HCT116 (cell line): ENCODE results near the gene KDM7A. TPM values are rescaled to one million over a fixed set of nuclear protein-coding genes. Genes with fewer than 3 reads are reported as not detected.

Source experiments
- ATAC-seq: fragments of 200-7000 bp; cut with Tn5 transposase; 2 replicates; pipeline ENCODE4 v1.9.1; 2020; ENCODE audit warnings: mild to moderate bottlenecking, moderate library complexity
- BruUV-seq: library from RNA; stranded (reverse); fragments of 400-500 nt; replicated peaks from 2 replicates; lab custom pipeline; 2021; lab: Mats Ljungman, UMichigan
- CTCF ChIA-PET: fragments of 300-600 bp; sonication (Branson Sonifier 250); formaldehyde crosslinking; loops from one replicate; lab custom pipeline; 2021; ENCODE audit warnings: antibody characterized with exemption; lab: Charles Lee
- POLR2A ChIA-PET: fragments of 300-600, 350-600 bp; sonication (Branson Sonifier 250); formaldehyde crosslinking; loops from one replicate; lab custom pipeline; 2021; ENCODE audit warnings: antibody characterized with exemption; lab: Charles Lee
- RAD21 ChIA-PET, 2 experiments: fragments of 300-600 bp; sonication (Branson Sonifier 250); formaldehyde crosslinking; loops; one replicate each; lab custom pipeline; 2023; ENCODE audit warnings: low total read pairs in 2 of 2; ENCODE audit not compliant: uncharacterized antibody in 2 of 2, unreplicated experiment in 2 of 2, low non-redundant PET in 1 of 2; lab: Charles Lee
- DNase-seq: peaks from one replicate; pipeline ENCODE4 v3.0.0-alpha.2; 2010; ENCODE audit warnings: low read depth, low spot score
- H2AFZ ChIP-seq: fragments of 200-600 bp; shearing (Covaris generic), sonication (generic); 2 replicates; pipeline ENCODE4 v1.6.1; 2017; ENCODE audit warnings: low read depth, mixed run types, mixed read lengths, antibody characterized with exemption, low read length; ENCODE audit not compliant: poor library complexity, severe bottlenecking
- H3K27ac ChIP-seq: 2 replicates; pipeline ENCODE4 v1.5.1; 2012; ENCODE audit warnings: low read depth, low read length
- H3K27me3 ChIP-seq: fragments of 200-600 bp; sonication (generic); 2 replicates; pipeline ENCODE4 v1.6.1; 2016; ENCODE audit warnings: mixed run types, low read length, mixed read lengths; ENCODE audit not compliant: insufficient read depth
- H3K36me3 ChIP-seq, 2 experiments: fragments of 200-500 bp in 1 of 2; fragments of 200-600 bp in 1 of 2; sonication (Bioruptor generic) in 1 of 2; sonication (generic) in 1 of 2; 2 replicates each; pipeline versions ENCODE4 v1.5.1 to v1.6.1; 2014 to 2016; ENCODE audit warnings: low read length in 2 of 2, inconsistent platforms in 1 of 2, mixed read lengths in 1 of 2, mixed run types in 1 of 2; ENCODE audit not compliant: insufficient read depth in 2 of 2, control insufficient read depth in 1 of 2
- H3K4me1 ChIP-seq, 2 experiments: fragments of 200-600 bp in 1 of 2; sonication (generic) in 1 of 2; 2 replicates each; pipeline versions ENCODE4 v1.5.1 to v1.6.1; 2012 to 2017; ENCODE audit warnings: low read length in 2 of 2, inconsistent platforms in 1 of 2, mild to moderate bottlenecking in 1 of 2, mixed read lengths in 1 of 2, mixed run types in 1 of 2, moderate library complexity in 1 of 2; ENCODE audit not compliant: insufficient read depth in 2 of 2, control insufficient read depth in 1 of 2
- H3K4me2 ChIP-seq: fragments of 200-600 bp; sonication (generic); 2 replicates; pipeline ENCODE4 v1.6.1; 2017; ENCODE audit warnings: mixed run types, low read length, mixed read lengths
- H3K4me3 ChIP-seq, 2 experiments: fragments of 200-600 bp in 1 of 2; sonication (generic) in 1 of 2; replicated peaks in 1 of 2; 2 replicates each; pipeline ENCODE4 v1.5.1; 2011 to 2016; ENCODE audit warnings: low read length in 2 of 2, control low read depth in 1 of 2, low read depth in 1 of 2, mild to moderate bottlenecking in 1 of 2, mixed read lengths in 1 of 2, mixed run types in 1 of 2
- H3K79me2 ChIP-seq: fragments of 200-600 bp; sonication (generic); 2 replicates; pipeline ENCODE4 v1.6.1; 2017; ENCODE audit warnings: mild to moderate bottlenecking, mixed run types, low read length, moderate library complexity, mixed read lengths; ENCODE audit not compliant: insufficient read depth
- H3K9ac ChIP-seq: fragments of 200-600 bp; sonication (generic); 2 replicates; pipeline ENCODE4 v1.6.1; 2016; ENCODE audit warnings: low read length, mixed read lengths
- H3K9me2 ChIP-seq: fragments of 200-600 bp; sonication (generic), shearing (Covaris generic); 2 replicates; pipeline ENCODE4 v1.6.1; 2017; ENCODE audit warnings: mixed run types, mild to moderate bottlenecking, moderate library complexity; ENCODE audit not compliant: insufficient read depth
- H3K9me3 ChIP-seq, 2 experiments: fragments of 200-500 bp in 1 of 2; fragments of 200-600 bp in 1 of 2; sonication (Bioruptor generic) in 1 of 2; sonication (generic) in 1 of 2; 2 replicates each; pipeline ENCODE4 v1.6.1; 2014 to 2017; ENCODE audit warnings: low read length in 2 of 2, mixed read lengths in 2 of 2, inconsistent platforms in 1 of 2, low read depth in 1 of 2, mild to moderate bottlenecking in 1 of 2, mixed run types in 1 of 2, moderate library complexity in 1 of 2; ENCODE audit not compliant: control insufficient read depth in 1 of 2, insufficient read depth in 1 of 2
- H4K20me1 ChIP-seq: fragments of 200-600 bp; sonication (generic), shearing (Covaris generic); 2 replicates; pipeline ENCODE4 v1.6.1; 2017; ENCODE audit warnings: mixed run types, mild to moderate bottlenecking, moderate library complexity; ENCODE audit not compliant: insufficient read depth
- CBX3 ChIP-seq: IDR thresholded peaks from 2 replicates; pipeline ENCODE4 v1.6.1; 2012; ENCODE audit warnings: low read depth
- CEBPB ChIP-seq: IDR thresholded peaks from 2 replicates; pipeline ENCODE4 v1.6.1; 2012; ENCODE audit warnings: low read depth
- EGR1 ChIP-seq: IDR thresholded peaks from 2 replicates; pipeline ENCODE4 v1.6.1; 2012; ENCODE audit warnings: low read depth
- ELF1 ChIP-seq: IDR thresholded peaks from 2 replicates; pipeline ENCODE4 v1.6.1; 2012; ENCODE audit warnings: low read depth, borderline replicate concordance
- EZH2 ChIP-seq: fragments of 200-600 bp; sonication (generic); IDR thresholded peaks from 2 replicates; pipeline ENCODE4 v1.6.1; 2017; ENCODE audit warnings: antibody characterized with exemption, mixed run types
- FOSL1 ChIP-seq: IDR thresholded peaks from 2 replicates; pipeline ENCODE4 v1.6.1; 2012; ENCODE audit warnings: low read depth
- POLR2A ChIP-seq: IDR thresholded peaks from 2 replicates; pipeline ENCODE4 v1.7.0; 2011; ENCODE audit warnings: borderline replicate concordance; ENCODE audit not compliant: insufficient read depth, insufficient read length; ENCODE audit errors: extremely low read depth
- POLR2AphosphoS5 ChIP-seq: IDR thresholded peaks from 2 replicates; pipeline ENCODE4 v1.6.1; 2011; ENCODE audit warnings: mild to moderate bottlenecking, low read depth, low read length, moderate library complexity
- RAD21 ChIP-seq: IDR thresholded peaks from 2 replicates; pipeline ENCODE4 v1.6.1; 2012; ENCODE audit warnings: low read depth, mild to moderate bottlenecking
- SIN3A ChIP-seq: IDR thresholded peaks from 2 replicates; pipeline ENCODE4 v1.6.1; 2012; ENCODE audit warnings: low read depth
- SRF ChIP-seq: IDR thresholded peaks from 2 replicates; pipeline ENCODE4 v1.6.1; 2012; ENCODE audit warnings: low read depth
- TCF7L2 ChIP-seq: IDR thresholded peaks from 2 replicates; pipeline ENCODE4 v1.7.0; 2011; ENCODE audit warnings: borderline replicate concordance, inconsistent platforms; ENCODE audit not compliant: insufficient read depth, insufficient read length; ENCODE audit errors: extremely low read depth
- YY1 ChIP-seq: IDR thresholded peaks from 2 replicates; pipeline ENCODE4 v1.6.1; 2011; ENCODE audit warnings: low read length, low read depth, moderate library complexity, mild to moderate bottlenecking; ENCODE audit not compliant: insufficient replicate concordance; ENCODE audit errors: extremely low read depth
- ZNF274 ChIP-seq: fragments of 200-500 bp; sonication (Bioruptor generic); IDR thresholded peaks from 2 replicates; pipeline ENCODE4 v1.6.1; 2014; ENCODE audit warnings: mild to moderate bottlenecking, low read depth, low read length, inconsistent platforms
- intact Hi-C: fragments of 100-400 bp; cut with micrococcal nuclease; formaldehyde crosslinking; loops from 2 replicates; pipeline ENCODE4 v1.10.0; 2022
- total RNA-seq: library from RNA; stranded (reverse); gene quantifications from one replicate; pipeline ENCODE4 v1.2.1, GENCODE V29; 2021; ENCODE audit not compliant: unreplicated experiment
- TF ChIP-seq, protein P1 (sequence below): IDR thresholded peaks from 2 replicates; pipeline ENCODE4 v1.6.1; 2012
- TF ChIP-seq, protein P2 (sequence below): IDR thresholded peaks from 2 replicates; pipeline ENCODE4 v1.6.1; 2012; ENCODE audit warnings: low read depth

Gene KDM7A
- total RNA-seq, 1 experiment from 2014 or later = 11.6 TPM

DNA sequence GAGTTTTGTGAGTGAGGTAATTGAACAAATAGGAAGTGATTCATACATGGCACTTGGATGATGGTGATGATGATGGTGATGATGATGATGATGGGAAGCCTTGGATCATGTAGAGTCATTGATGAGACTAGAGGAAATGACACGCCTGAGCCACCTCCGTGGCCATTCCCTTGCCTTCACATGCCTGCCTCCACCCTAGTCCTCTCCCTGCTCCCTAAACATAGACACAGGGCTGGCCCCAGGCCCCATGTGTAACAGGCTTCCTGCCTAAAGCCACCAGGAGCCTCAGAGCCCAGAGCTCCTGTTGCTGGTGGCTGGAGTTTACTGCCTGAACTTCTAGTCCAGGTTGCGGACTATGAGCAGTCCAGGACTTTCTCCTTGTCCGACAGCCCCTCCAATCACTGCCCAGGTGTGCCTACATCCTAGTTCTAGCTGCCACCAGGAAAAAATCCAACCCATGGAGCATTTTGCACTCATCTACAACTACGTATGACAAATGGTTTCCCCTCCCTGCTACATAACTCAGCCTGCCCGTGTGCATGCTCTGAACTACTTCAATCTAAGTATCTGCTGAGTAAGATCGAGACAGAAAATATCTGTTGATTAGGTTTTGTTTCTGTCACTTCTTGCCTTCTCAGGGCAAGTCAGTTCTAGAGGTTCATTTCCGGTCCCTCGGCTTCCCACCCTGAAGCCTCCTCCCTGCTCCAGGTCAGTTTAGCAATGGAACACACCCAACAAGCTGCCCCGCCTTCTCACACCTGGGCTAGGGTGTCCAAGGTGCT lies 35.5 kb upstream of the KDM7A start:
- H3K4me1 ChIP-seq = peaks cover 0 to 3% of the 10 kb centered on the region in 2 experiments; a peak in 1 of 4 replicates
- POLR2A ChIA-PET = no interaction called here
- H3K9me3 ChIP-seq = no peaks in the 10 kb centered on the region
- ATAC-seq (no peak), DNase-seq (no peak)
- H3K4me3 ChIP-seq = no peak overlapping the region
- intact Hi-C loops = no loop called here
- no peaks in the 10 kb centered on the region for H3K9me2 ChIP-seq
- no peak overlapping the region for H3K4me2 ChIP-seq
- H3K27ac ChIP-seq = no peak overlapping the region
- CTCF ChIA-PET = no interaction called here
- RAD21 ChIA-PET = no interaction called here
- no TSS peak for BruUV-seq
- H3K79me2 ChIP-seq = no peaks in the 10 kb centered on the region
- no peaks in the 10 kb centered on the region for H3K36me3 ChIP-seq
- no peaks in the 10 kb centered on the region for H4K20me1 ChIP-seq
- H2AFZ ChIP-seq = no peak overlapping the region
- TF ChIP-seq, protein P1, sequence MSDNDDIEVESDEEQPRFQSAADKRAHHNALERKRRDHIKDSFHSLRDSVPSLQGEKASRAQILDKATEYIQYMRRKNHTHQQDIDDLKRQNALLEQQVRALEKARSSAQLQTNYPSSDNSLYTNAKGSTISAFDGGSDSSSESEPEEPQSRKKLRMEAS = no peak
- TF ChIP-seq EGR1 (no peak), POLR2AphosphoS5 (no peak), ELF1 (no peak), ZNF274 (no peak), TCF7L2 (no peak), EZH2 (no peak), YY1 (no peak), SIN3A (no peak), RAD21 (no peak), SRF (no peak), CEBPB (no peak), FOSL1 (no peak), POLR2A (no peak), CBX3 (no peak)
- TF ChIP-seq, protein P2, sequence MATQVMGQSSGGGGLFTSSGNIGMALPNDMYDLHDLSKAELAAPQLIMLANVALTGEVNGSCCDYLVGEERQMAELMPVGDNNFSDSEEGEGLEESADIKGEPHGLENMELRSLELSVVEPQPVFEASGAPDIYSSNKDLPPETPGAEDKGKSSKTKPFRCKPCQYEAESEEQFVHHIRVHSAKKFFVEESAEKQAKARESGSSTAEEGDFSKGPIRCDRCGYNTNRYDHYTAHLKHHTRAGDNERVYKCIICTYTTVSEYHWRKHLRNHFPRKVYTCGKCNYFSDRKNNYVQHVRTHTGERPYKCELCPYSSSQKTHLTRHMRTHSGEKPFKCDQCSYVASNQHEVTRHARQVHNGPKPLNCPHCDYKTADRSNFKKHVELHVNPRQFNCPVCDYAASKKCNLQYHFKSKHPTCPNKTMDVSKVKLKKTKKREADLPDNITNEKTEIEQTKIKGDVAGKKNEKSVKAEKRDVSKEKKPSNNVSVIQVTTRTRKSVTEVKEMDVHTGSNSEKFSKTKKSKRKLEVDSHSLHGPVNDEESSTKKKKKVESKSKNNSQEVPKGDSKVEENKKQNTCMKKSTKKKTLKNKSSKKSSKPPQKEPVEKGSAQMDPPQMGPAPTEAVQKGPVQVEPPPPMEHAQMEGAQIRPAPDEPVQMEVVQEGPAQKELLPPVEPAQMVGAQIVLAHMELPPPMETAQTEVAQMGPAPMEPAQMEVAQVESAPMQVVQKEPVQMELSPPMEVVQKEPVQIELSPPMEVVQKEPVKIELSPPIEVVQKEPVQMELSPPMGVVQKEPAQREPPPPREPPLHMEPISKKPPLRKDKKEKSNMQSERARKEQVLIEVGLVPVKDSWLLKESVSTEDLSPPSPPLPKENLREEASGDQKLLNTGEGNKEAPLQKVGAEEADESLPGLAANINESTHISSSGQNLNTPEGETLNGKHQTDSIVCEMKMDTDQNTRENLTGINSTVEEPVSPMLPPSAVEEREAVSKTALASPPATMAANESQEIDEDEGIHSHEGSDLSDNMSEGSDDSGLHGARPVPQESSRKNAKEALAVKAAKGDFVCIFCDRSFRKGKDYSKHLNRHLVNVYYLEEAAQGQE = no peak
- TF ChIP-seq, all 23 proteins: peak for 0
- no peak overlapping the region for H3K9ac ChIP-seq
- no peaks in the 10 kb centered on the region for H3K27me3 ChIP-seq
